CD4-positive, alpha-beta T cell treated with Interleukin-6 at 100 ng/mL for 8 hours (primary cell): ENCODE results near the gene ANKRD36C.
"Not testable (repeated sequence)": the region's sequence is repeated elsewhere in the genome, so short reads cannot be mapped to it uniquely, and the experiment has no call there.

Source experiments
- DNase-seq: peaks from one replicate; pipeline ENCODE4 v3.0.0-alpha.2; 2020; ENCODE audit warnings: mixed read lengths, low spot score

Gene ANKRD36C

DNA sequence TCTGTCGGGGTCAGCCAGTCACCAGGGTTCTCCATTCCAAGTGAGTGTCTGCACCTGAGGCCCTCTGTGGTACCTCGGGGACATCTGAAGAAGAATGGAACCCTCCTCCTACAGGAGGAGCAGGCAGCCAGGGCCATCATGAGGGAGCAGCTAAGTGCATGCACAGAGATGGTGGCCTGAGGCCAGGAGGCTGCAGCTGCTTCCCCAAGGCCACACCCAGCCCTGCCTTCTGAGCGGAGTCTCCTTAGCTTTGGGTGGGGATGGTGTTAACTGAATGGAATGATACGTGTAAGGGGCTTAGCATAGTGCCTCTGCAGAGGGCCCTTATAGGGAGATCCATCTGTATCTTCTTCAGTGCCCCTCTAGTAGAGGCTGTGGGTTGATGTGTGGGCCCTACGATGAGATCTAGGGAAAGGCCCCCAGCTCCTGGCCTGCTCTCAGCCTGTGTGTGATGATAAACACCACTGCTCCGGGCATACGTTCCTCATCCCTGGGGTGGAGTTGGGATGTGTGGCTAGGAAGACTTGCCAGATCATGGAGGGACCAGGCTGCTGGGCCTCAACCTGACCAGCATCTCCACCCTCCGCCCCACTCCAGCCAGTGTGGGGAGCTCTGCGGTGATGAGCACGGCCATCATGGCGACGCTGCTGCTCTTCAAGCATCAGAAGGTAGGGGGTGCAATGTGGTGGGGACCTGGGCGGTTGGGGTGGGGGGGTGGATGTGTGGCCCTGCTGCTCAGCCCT lies 192.3 kb downstream of the ANKRD36C start:
- not testable (repeated sequence) for DNase-seq

DNA sequence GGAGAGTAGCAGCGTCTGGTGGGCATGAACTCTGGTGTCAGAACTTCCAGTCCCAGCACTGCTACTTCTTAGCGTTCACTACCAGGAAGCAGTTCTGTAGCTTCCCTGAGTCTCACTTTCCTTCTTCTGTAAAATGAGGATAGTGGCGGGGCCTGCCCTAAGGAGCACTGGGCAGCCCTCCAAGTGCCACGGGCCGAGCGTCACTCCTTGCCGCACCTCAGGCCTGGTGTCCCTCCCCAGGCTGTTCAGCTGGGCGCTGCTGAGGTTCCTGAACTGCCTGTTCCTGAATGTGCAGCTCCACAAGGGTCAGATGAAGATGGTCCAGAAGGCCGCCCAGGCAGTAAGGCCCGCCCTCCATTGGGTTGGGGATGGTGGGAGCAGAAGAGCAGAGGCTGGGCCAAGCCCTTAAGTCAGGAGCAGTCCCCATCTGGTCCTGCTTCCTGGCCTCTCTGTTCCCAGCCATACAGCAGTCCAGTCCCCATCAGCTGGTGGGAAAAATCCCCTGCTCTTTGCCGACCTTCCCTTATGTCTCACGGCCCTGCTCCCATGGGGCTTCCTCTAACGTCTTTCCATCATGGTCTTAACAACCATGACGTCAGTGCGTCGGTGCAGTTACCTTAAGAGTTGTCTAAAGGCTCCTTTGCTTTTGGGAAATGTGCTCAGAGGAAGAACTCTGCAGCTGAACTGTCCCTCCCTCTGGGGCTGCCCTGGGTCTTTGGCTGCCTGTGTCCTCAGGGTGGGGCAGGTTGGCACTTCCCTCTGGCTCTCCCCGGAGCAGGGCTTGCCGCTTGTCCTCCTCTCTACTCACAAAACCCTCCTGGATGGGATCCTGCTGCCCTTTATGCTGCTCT lies 195.2 kb downstream of the ANKRD36C start:
- DNase-seq = not testable (repeated sequence)

DNA sequence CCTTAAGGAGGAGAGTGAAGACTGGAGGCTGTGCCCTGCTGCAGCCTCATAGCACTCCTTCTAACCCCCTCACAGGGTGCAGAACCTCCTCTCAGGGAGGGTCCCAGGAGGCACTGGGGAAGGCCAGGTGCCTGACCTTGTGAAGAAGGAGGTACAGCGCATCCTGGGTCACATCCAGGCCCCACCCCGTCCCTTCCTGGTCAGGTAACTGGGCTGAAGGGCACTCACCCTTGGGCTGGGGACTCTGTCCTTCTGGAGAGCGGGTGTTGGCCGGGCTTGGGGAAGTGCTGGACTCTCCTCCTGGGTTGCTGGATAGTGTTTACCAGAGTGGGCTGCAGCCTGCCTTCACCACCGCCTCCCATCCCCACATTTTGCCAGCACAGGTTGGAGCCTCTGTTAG lies 197.7 kb downstream of the ANKRD36C start:
- DNase-seq = not testable (repeated sequence)

DNA sequence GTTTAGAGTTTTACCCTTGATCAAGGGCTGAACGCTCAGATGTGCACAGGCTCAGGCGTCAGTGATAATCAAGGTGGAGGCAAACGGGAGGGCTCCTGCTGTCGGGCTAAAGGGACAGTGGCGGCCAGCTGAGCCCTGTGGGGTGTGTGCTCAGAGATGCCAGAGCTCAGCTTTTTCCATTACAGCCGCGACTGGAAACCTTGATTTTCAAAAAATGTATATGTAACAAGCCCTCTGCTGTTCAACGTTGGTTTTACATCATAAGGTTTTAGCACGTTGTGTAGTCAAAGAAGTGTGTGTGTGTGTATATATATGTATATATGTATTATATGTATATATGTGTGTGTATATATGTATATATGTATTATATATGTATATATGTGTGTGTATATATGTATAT lies 201.4 kb downstream of the ANKRD36C start:
- not testable (repeated sequence) for DNase-seq

DNA sequence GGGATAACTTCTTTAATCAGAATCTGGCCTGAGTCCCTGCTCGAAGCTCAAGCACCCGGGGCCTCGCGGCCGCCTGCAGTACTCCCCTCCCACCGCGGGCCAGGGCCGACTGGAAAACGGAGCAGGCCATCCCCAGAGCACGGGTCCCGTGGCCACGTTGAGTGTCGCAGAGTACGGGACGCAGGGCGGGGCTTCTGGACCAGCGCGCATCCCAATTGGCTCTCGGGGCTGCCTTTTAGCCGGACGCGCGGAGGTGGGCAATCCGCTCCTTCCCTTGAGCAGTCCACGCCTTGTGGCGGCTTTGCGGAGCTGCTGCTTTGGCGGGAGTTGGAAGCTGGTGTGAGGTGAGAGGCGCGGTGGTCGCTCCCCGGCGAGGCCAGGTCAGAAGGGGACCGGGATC lies 202.2 kb downstream of the ANKRD36C start:
- DNase-seq = not testable (repeated sequence)

DNA sequence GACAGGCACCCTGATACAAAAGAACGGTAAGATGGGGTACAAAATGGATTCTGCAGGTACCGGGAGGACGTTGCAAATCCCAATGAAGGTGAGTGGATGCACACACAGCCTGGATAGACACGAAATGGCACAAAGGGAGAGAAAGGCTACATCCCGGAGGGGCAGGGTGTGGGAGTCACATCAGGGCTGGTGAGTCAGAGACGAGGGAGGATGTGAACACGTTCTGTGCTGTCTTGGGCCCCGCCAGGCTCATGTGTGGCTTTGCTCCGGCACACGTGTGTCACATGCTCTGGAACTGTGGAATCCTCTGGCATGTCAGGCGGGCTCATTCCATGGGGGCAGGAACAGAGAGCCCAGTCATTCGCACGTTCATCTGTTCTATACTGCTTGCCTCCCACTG lies 203.0 kb downstream of the ANKRD36C start:
- DNase-seq = not testable (repeated sequence)
